Heart right ventricle (tissue), 16 donors: Measurements from ENCODE around the gene TRIM32. TPM values are rescaled to one million over a fixed set of nuclear protein-coding genes. Genes with fewer than 3 reads are reported as not detected.
A peak's percentile ranks its signal among the peaks of the same experiment; 100 is the strongest.

Experiments used
- ATAC-seq, 8 donors: fragments of 200-7000 bp; cut with Tn5 transposase; one replicate each; pipeline ENCODE4 v1.9.1; 2020; ENCODE audit warnings: mild to moderate bottlenecking in 8 of 8, moderate library complexity in 8 of 8, moderate number of reproducible peaks in 1 of 8
- DNase-seq, 2 donors: peaks; one replicate each; pipeline ENCODE4 v3.0.0-alpha.2; 2020
- H3K27ac ChIP-seq, 10 donors: fragments of 200-600 bp; sonication (generic) in 2 of 10; one replicate each; pipeline versions ENCODE4 v1.5.0 to v1.8.0; 2020 to 2022; ENCODE audit warnings: mild to moderate bottlenecking in 3 of 10
- H3K27me3 ChIP-seq, 7 donors: fragments of 200-600 bp; one replicate each; pipeline ENCODE4 v1.8.0; 2021 to 2022; ENCODE audit warnings: mild to moderate bottlenecking in 2 of 7
- H3K36me3 ChIP-seq, 9 donors: fragments of 200-600 bp; sonication (generic) in 1 of 9; one replicate each; pipeline versions ENCODE4 v1.5.0 to v1.8.0; 2020 to 2022; ENCODE audit warnings: mild to moderate bottlenecking in 2 of 9
- H3K4me1 ChIP-seq, 9 donors: fragments of 200-600 bp; sonication (generic) in 1 of 9; one replicate each; pipeline versions ENCODE4 v1.5.0 to v1.8.0; 2020 to 2022; ENCODE audit warnings: mild to moderate bottlenecking in 4 of 9
- H3K4me3 ChIP-seq, 10 donors: fragments of 200-600 bp; sonication (generic) in 2 of 10; one replicate each; pipeline versions ENCODE4 v1.5.0 to v1.8.0; 2020 to 2022; ENCODE audit warnings: mild to moderate bottlenecking in 7 of 10, moderate library complexity in 2 of 10
- H3K9me3 ChIP-seq, 11 donors: fragments of 200-600 bp in 10 of 11; sonication (generic) in 2 of 11; one replicate each; pipeline versions ENCODE4 v1.5.0 to v1.8.0; 2013 to 2022; ENCODE audit warnings: mild to moderate bottlenecking in 2 of 11, control low read depth in 1 of 11, moderate library complexity in 1 of 11
- CTCF ChIP-seq, 9 donors: fragments of 200-600 bp; sonication (generic) in 2 of 9; IDR thresholded peaks; one replicate each; pipeline versions ENCODE4 v1.5.0 to v1.8.0; 2021 to 2022; ENCODE audit warnings: antibody characterized with exemption in 9 of 9, mild to moderate bottlenecking in 5 of 9, moderate library complexity in 1 of 9
- WGBS, 2 donors: extraction: QIAGEN DNeasy Blood & Tissue Kit; methylation state at CpG; one replicate each; pipeline ENCODE4 v1.1.7; 2013; ENCODE audit warnings: inconsistent platforms in 1 of 2; 5-methylcytosine and 5-hydroxymethylcytosine counted together
- intact Hi-C, 10 donors: fragments of 100-400 bp; cut with DNase I; formaldehyde crosslinking; loops; one replicate each; pipeline versions ENCODE4 v1.11.1 to v1.14.2; 2022
- polyA plus RNA-seq, 2 donors: library from polyadenylated mRNA; stranded (reverse); fragments of 200-250 nt; gene quantifications; one replicate each; pipeline ENCODE4 v1.2.3, GENCODE V29; 2013
- total RNA-seq, 10 donors: library from RNA; stranded (reverse); fragmentation: NEBNext Ultra II Directional in 3 of 10; extraction: Animal tissue kit (Norgen Biotek cat#: 25700) in 3 of 10; gene quantifications; one replicate each; pipeline versions ENCODE4 v1.2.1 to v1.2.4, GENCODE V29; 2021 to 2023
- donor health status: Arrhythmogenic right ventricular cardiomyopathy.
- donor health status: ischemic (EF 13 %, LVEDD 7.1; RV severe dilation, severe dysfunction).
- donor health status: healthy with polysubstance abuse.
- donor health status: DM: no; HTN: yes; CAD: no.
- donor health status: DM: no; HTN: no; CAD: no.
- donor health status: ischemic (EF 25% LVEDD 6.9; RV normal size, moderate dysfunction).
- donor health status: ischemic (EF 25% LVEDD 5.7; RV mildly dilated, moderate dysfunction).
- donor health status: healthy.
- donor health status: DM: yes; HTN: yes; CAD: no.
- donor health status: Ischemic cardiomyopathy.
- donor health status: ischemic (EF 35%, LVEDD 5.7; RV mildly dilated, moderate dysfunction).
- donor health status: nonischemic (EF 11% LVEDD 7.7; RV severe dilation, severe dysfunction).
- donor health status: DM: yes; HTN: yes; CAD: no.
- donor health status: PGD.
- donor health status: ischemic (EF 29% LVEDD 5.4; RV normal size, mild dysfunction).
- donor health status: nonischemic (EF 23%, LVEDD 6.1; RV moderate dilation, normal function).

TRIM32 gene
- total and polyA plus RNA-seq, 12 donors, result 2.6 to 21.2 (median 13.4) TPM

GRCh38 chr9:116658265-116658664 lies 28.8 kb upstream of the TRIM32 start:
- H3K9me3 ChIP-seq, result no peaks in the 10 kb centered on the region
- WGBS, 2 donors, result 91 to 94% methylated on average over 2 of the region's 2 CpGs
- no peaks in the 10 kb centered on the region for H3K27me3 ChIP-seq
- no peak overlapping the region for H3K27ac ChIP-seq
- DNase-seq (no peak), ATAC-seq (no peak)
- TF ChIP-seq CTCF (IDR thresholded peaks at IDR 0.05), result no peak
- H3K36me3 ChIP-seq, result no peaks in the 10 kb centered on the region
- no peak overlapping the region for H3K4me3 ChIP-seq
- intact Hi-C loops, result loop anchor here in 9 of 10 donors (5.0 to 10.0 kb wide), 7 partner anchors 163 to 1066 kb away; partner anchors contain the start of gene PAPPA (in 2 of the 9)
- peaks cover 0 to 23% (median 14%) of the 10 kb centered on the region in 9 donors for H3K4me1 ChIP-seq

DNA sequence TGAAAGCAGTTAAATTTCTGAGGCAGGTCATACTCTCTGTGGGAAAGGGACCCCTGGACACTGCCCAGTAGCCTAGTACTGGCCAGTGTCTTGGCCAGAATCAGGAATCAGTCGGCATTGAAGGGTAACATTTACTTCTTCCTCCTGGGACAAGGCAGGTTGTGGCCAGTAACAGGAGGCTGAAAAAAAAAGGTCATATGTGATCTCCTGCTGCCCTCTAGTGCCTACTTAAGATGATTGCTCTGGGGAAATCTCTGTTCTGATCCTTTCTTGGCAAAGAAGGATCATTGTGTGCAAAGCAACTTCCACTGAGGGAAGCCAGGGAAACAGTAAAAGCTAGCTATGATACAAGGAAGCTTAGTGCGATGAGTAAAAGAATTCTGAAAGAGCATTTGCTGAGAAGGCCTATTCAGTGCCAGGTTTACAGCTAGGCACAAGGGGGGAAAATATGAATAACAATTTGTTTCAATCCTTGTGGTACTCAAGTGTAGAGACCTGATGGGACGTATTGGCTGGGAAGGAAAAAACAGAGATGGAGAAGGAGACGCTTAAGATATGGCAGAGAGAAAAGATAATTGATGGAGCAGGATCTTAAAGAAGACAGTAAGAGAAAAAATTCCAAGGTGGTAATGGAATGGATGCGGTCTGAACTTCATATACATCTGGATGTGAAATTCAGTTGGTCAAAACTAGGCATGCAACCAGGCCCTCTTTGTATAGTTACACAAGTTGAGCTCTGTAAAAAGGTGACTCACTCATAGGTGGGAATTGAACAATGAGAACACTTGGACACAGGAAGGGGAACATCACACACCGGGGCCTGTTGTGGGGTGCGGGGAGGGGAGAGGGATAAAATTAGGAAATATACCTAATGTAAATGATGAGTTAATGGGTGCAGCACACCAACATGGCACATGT lies 25.8 kb upstream of the TRIM32 start:
- no peak overlapping the region for H3K27ac ChIP-seq
- H3K9me3 ChIP-seq, result no peaks in the 10 kb centered on the region
- peak; percentile 68 to 89 (median 80) for ATAC-seq
- intact Hi-C loops, result loop anchor here in 8 of 10 donors (2.0 to 10.0 kb wide), 7 partner anchors 774 to 1069 kb away; no protein-coding TSS in a partner anchor
- H3K36me3 ChIP-seq, result no peaks in the 10 kb centered on the region
- TF ChIP-seq CTCF (IDR thresholded peaks at IDR 0.05), result peak; percentile 42 to 78 (median 73)
- 57 to 65% methylated on average over 7 of the region's 7 CpGs for WGBS, 2 donors
- DNase-seq, result no peak
- H3K4me1 ChIP-seq, result peaks cover 0 to 17% (median 8%) of the 10 kb centered on the region in 9 donors
- H3K4me3 ChIP-seq, result no peak overlapping the region
- H3K27me3 ChIP-seq, result no peaks in the 10 kb centered on the region

DNA sequence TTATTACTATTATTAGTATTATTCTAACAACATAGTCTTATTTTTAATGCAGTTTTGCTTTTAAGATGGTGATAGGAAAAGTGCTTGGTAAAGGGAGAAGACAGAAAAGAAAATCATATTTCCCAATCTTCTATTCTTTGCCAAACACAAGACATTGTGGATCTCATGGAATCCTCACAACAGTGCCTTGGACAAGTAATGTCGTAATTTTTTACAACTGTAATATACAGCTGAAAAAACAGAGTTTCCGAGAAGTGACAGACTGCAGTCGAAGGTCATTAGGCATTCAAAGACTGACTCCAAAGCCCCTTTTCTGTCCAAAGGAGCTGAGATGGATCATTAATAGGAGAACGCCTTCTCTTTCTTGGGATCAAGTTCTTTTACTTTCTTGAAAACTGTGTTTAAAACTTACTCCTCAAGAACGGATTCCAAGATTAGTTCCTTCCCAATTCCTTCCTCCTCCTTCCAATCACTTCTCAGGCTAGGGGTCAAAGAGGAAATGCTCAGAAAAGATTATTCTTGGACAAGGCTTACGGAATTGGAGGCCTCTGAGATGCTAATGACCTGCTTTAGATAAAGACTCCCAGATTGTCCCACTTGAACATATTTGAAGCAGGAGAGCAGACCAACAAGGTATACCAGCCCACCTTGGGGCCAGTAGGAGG lies 24.3 kb upstream of the TRIM32 start:
- TF ChIP-seq CTCF (IDR thresholded peaks at IDR 0.05), result no peak
- ATAC-seq (peak in 5 of 8 donors; percentile 34 to 56 (median 45)), DNase-seq (no peak)
- H3K36me3 ChIP-seq, result no peaks in the 10 kb centered on the region
- WGBS, 2 donors, result 64 to 71% methylated on average over 6 of the region's 6 CpGs
- no peak overlapping the region for H3K4me3 ChIP-seq
- H3K4me1 ChIP-seq, result peaks cover 0 to 7% (median 0%) of the 10 kb centered on the region in 9 donors
- no peaks in the 10 kb centered on the region for H3K9me3 ChIP-seq
- H3K27ac ChIP-seq, result peak overlapping the region in 6 of 10 donors; percentile 36 to 59 (median 51)
- intact Hi-C loops, result loop anchor here in 6 of 10 donors (5.0 to 10.0 kb wide), 6 partner anchors 775 to 1070 kb away; no protein-coding TSS in a partner anchor
- no peaks in the 10 kb centered on the region for H3K27me3 ChIP-seq

DNA sequence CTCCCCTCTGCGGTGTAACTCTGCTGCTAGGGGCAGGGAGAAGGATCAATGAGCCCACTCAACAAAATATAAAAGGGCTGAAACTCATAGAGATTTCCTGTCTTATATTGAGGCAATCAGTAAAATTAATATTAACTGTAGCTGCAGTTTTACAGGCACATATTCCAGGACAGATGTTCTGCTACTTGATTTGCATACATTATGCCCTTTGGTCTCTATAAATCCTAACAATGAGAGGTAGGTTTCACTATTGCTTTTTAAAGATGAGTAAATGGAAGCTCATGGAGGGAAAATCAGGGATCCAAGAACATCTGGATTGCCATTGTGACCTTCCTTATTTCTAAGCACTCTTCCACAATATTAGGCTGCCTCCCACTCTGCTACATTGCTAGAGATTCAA lies 23.5 kb upstream of the TRIM32 start:
- intact Hi-C loops, result loop anchor here in 6 of 10 donors (5.0 to 10.0 kb wide), 6 partner anchors 776 to 1071 kb away; no protein-coding TSS in a partner anchor

More for the DNA sequence above, 23.5 kb upstream of the TRIM32 start:
- peaks cover 0 to 7% (median 0%) of the 10 kb centered on the region in 9 donors for H3K4me1 ChIP-seq
- no peaks in the 10 kb centered on the region for H3K27me3 ChIP-seq
- TF ChIP-seq CTCF (IDR thresholded peaks at IDR 0.05), result no peak
- DNase-seq, result no peak
- no peaks in the 10 kb centered on the region for H3K36me3 ChIP-seq
- H3K9me3 ChIP-seq, result no peaks in the 10 kb centered on the region
- no peak for ATAC-seq
- 96 to 100% methylated on average over 1 of the region's 1 CpG for WGBS, 2 donors
- no peak overlapping the region for H3K4me3 ChIP-seq
- peak overlapping the region in 5 of 10 donors; percentile 36 to 59 (median 55) for H3K27ac ChIP-seq
